ENCODE data around the gene CENPI.

Gene CENPI

GRCh38 chrX:101136235-101136634 lies 38.2 kb downstream of the CENPI start:
- TF ChIP-seq CTCF (IDR thresholded peaks at IDR 0.05): no peak

Data from LNCAP (cell line).